Measurements from ENCODE around the gene C1QTNF9.
"Not testable (repeated sequence)": the region's sequence is repeated elsewhere in the genome, so short reads cannot be mapped to it uniquely, and the experiment has no call there.

C1QTNF9 gene, protein sequence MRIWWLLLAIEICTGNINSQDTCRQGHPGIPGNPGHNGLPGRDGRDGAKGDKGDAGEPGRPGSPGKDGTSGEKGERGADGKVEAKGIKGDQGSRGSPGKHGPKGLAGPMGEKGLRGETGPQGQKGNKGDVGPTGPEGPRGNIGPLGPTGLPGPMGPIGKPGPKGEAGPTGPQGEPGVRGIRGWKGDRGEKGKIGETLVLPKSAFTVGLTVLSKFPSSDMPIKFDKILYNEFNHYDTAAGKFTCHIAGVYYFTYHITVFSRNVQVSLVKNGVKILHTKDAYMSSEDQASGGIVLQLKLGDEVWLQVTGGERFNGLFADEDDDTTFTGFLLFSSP

GRCh38 chr13:24309300-24309699, at the start of gene C1QTNF9:
Gene C1QTNF9 (plus strand): TSS chr13:24309580. CDS start chr13:24316004, 6,424 bp downstream.
- intact Hi-C loops (cut with DNase I); DNase-seq: not testable (repeated sequence)

GRCh38 chr13:24261566-24261965, 47.8 kb upstream of the C1QTNF9 start:
- DNase-seq, result no peak
- intact Hi-C loops (cut with DNase I), result no loop called here

DNA sequence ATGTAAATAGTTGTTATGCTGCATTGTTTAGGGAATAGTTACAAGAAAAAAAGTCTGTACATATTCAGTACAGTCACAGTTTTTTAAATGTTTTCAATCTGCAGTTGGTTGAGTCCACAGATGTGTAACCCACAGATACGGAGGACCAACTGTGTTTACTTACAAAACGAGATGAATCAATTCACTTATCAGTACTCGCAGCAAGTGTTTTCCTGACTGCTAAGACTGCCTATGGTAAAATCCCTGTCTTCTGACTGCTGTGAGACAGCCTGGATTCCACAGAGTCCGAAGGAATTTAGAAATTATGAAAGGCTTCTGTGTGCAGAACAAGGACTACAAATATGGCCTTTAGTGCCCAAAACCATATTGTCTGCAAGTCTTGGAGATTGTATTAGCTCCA, 45.7 kb upstream of the C1QTNF9 start:
- intact Hi-C loops (cut with DNase I), result no loop called here
- no peak for DNase-seq

- no peak for DNase-seq
- intact Hi-C loops (cut with DNase I), result no loop called here
Measured at GRCh38 chr13:24264976-24265375, 44.4 kb upstream of the C1QTNF9 start.

DNA sequence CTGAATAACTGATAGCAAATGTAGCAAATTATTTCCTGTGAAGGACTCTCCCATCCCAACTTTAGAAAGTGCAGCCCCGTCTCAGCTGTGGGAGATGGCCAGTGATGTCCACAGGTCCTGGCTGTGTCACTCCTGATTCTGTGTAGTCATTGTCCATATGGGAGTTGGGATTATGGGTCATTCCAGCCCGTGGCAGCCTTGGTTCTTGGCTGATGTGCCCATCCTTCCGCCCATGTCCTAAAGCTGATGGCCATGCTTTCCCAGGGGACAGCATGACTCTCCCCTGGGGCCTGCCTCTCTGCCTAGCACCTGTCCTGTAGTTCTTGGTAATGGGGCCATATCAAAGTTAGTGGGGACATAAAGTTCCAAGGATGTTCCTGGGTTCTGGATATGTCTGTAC, 43.9 kb upstream of the C1QTNF9 start:
- DNase-seq, result no peak
- intact Hi-C loops (cut with DNase I), result no loop called here

GRCh38 chr13:24267274-24267673, 42.1 kb upstream of the C1QTNF9 start:
- no peak for DNase-seq

DNA sequence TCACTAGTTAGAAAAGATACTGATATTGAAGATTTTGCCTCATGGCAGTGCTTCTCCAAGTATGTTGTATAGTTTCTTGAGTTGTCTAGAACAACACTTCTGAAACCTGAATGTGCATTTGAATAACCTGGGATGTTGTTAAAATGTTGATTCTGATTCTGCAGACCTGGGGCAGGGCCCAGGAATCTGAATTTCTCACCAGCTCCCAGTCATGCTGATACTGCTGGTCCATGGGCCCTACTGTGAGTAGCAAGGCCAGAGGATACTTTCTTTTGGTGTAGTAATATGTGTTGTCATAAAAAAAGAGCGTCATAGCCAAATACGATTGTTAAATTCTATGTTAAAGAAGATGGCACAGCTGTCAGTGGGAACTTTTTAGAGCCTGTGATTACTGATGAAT, 41.6 kb upstream of the C1QTNF9 start:
- intact Hi-C loops (cut with DNase I), result no loop called here
- DNase-seq, result no peak

More at GRCh38 chr13:24267274-24267673, 42.1 kb upstream of the C1QTNF9 start:
- intact Hi-C loops (cut with DNase I), result no loop called here

DNA sequence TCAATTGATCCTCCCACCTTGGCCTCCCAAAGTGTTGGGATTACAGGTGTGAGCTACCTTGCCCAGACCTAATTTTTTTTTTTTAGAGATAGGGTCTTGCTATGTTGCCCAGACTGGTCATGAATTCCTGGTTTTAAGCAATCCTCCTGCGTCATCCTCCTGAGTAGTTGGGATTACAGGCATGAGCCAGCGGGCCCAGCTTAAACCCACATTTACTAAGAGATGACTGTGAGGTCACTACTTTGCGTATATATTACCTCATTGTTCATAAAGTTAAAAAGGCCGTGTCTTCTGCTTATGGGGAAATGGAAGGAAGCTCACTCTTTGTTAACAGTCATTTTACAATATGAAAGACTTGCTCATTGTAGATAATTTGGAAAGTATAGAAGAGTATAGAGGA, 39.6 kb upstream of the C1QTNF9 start:
- no peak for DNase-seq
- intact Hi-C loops (cut with DNase I), result no loop called here

DNA sequence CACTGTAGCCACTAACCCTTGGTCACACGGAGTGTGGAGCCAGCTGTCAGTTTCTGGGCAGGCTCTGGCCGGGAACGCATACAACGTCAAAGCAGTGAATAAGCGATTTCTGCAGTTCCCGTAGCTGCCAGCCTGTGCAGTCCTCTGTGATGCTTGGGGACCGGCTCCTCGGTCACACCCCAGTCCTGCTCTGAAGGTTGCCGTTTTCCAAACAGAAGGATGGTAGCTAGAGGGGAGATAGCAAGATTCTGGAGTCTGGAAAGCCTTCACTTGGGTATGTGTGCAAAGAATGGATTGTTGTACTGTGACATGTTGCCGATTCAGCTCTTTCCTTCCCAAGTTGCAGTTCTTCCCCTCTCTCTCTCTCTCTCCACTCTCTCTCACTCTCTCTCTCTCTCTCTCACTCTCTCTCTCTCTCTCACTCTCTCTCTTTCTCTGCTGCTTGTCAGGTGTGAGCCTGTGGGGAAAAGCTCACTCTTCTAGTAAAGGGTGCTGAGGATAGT, 38.7 kb upstream of the C1QTNF9 start:
- intact Hi-C loops (cut with DNase I), result no loop called here
- peak; percentile 61 to 96 (median 72) for DNase-seq

- intact Hi-C loops (cut with DNase I), result no loop called here
- DNase-seq, result no peak
Measured at GRCh38 chr13:24271231-24271600, 38.2 kb upstream of the C1QTNF9 start.

- intact Hi-C loops (cut with DNase I), result no loop called here
- DNase-seq, result peak; percentile 47 to 96 (median 68)
Measured at GRCh38 chr13:24271601-24272451, 37.6 kb upstream of the C1QTNF9 start.

GRCh38 chr13:24272452-24273161, 36.8 kb upstream of the C1QTNF9 start:
- DNase-seq, result peak in 1 of 10 donors; percentile 66
- intact Hi-C loops (cut with DNase I), result no loop called here

DNA sequence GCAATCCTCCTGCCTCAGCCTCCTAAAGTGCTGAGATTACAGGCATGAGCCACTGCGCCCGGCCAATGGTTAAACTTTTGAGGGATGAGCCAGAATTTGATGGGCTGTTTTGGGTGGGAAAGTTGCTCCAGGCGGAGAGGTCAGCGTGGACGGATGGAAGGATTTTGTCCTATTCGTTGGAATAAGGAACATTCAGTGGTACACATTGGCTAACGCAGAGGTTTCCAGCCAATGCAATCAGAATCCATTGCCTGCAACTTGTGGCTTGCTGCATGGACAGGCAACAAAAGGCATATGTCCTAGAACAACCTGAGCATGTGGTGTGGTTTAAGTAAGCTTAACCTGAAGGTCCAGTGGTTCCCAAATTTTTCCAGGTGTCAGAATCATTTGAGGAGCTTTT, 35.5 kb upstream of the C1QTNF9 start:
- intact Hi-C loops (cut with DNase I), result no loop called here
- DNase-seq, result peak in 1 of 10 donors; percentile 33

- intact Hi-C loops (cut with DNase I), result no loop called here
- DNase-seq, result peak in 2 of 10 donors; percentile 39 to 66
Measured at GRCh38 chr13:24274452-24275021, 34.8 kb upstream of the C1QTNF9 start.

- DNase-seq, result no peak
- intact Hi-C loops (cut with DNase I), result no loop called here
Measured at GRCh38 chr13:24275041-24275440, 34.3 kb upstream of the C1QTNF9 start.

DNA sequence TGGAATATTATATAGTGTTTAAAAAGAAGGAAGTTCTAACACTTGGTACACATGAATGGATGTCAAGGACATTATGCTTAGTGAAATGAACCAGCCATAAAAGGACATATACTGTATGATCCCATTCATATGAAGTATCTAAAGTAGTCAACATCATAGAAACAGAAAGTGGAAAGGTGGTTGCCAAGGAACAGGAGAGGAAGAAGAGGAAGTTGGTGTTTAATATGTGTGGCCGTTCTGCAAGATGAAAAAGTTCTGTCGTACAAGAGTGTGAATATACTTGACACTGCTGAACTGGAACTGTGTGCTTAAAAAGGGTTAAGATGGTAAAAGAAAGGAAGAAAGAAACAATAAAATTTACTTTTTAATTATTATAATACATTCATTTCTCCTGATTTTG, 33.1 kb upstream of the C1QTNF9 start:
- intact Hi-C loops (cut with DNase I), result no loop called here
- no peak for DNase-seq

- DNase-seq, result no peak
- intact Hi-C loops (cut with DNase I), result no loop called here
Measured at GRCh38 chr13:24276861-24277260, 32.5 kb upstream of the C1QTNF9 start.

DNA sequence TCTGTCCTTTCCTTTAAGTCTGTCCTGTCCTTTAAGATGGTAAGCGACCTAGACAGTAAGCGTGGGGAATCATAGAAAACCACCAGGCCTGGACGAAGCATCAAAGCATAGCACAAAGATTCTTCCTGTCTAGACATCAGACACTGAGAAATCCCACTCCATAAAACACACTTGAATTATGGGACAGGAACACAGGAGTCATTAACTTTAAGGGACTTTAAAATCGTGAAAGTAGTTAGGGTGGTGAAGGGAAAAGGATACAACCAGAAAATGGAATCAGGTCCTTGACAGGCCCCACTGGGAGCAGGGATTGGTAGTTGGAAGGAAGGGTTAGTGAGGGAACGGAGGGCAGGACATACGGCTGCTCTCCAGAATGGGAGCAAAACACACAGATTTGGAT, 31.6 kb upstream of the C1QTNF9 start:
- intact Hi-C loops (cut with DNase I), result no loop called here
- DNase-seq, result no peak

DNA sequence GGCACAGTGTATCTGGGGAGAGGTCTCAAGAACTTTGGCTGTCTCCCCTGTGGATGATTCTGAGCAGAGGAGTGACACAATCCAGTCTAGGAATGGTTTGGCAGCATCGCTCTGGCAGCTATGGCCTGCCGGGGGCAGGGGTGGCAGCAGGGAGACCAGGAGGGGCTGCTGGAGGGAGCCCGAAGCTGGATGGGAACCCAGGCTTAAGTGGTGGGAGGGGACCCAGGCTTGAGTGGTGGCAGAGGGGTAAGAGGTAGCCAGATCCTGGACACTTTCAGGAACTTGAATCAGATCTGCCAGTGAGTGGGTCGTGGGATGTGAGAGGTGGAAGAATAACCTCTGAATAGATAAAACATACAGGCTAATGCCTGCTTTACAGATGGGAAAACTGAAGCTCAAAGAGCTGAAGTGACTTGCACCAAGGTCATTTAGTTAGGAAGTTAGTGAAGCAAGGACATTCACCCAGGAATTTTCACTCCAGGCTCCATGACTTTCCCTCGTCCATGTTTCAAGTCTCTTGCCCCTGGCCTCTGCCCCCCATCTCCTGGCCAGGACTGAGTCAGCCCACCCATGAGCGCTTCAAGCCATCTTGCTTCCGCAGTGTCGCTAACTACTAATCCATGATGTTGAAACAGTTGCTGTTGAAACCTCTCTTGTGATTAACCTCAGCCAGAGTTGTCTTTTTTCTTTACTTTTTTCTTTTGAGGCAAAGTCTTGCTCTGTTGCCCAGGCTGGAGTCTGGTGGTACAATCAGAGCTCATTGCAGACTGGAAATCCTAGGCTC, 29.9 kb upstream of the C1QTNF9 start:
- intact Hi-C loops (cut with DNase I), result no loop called here
- no peak for DNase-seq

DNA sequence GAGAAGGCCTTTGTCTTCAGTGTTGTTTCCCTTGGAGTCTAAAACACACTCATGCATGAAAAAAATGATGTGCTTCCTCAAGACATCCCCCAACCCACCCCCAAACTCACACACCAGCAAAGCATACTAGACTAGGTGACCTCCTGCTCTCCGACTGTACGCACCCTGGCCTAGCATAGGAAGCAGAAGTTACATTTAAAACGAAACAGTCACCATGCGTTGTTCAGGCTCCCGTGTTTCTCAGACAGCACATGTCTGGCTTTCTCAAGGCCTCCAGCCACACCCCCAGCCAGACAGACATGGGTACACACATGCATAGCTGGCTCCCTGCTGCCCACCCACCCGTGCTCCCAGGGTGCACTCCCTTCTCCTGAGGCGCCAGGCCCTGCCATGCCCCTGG, 28.7 kb upstream of the C1QTNF9 start:
- intact Hi-C loops (cut with DNase I), result no loop called here
- peak in 1 of 10 donors; percentile 40 for DNase-seq
